Activated naive CD8-positive, alpha-beta T cell treated with anti-CD3 and anti-CD28 coated beads, Interleukin-2, amount 50 U/mL, for 24 hours (primary cell): ENCODE results near the gene EMP1.

ENCODE experiments used
- ATAC-seq: fragments of 150-1000 bp; cut with Tn5 transposase; one replicate; pipeline ENCODE4 v1.10.0; 2021
- DNase-seq: peaks from one replicate; pipeline ENCODE4 v3.0.0; 2021
- H3K27ac Mint-ChIP-seq: one replicate; pipeline ENCODE4 v1.8.0; 2021; ENCODE audit warnings: mild to moderate bottlenecking, mixed read lengths
- H3K27me3 Mint-ChIP-seq: one replicate; pipeline ENCODE4 v1.8.0; 2021; ENCODE audit warnings: mixed read lengths
- H3K36me3 Mint-ChIP-seq: one replicate; pipeline ENCODE4 v1.8.0; 2021; ENCODE audit warnings: low read depth, mixed read lengths
- H3K4me1 Mint-ChIP-seq: one replicate; pipeline ENCODE4 v1.8.0; 2021; ENCODE audit warnings: mixed read lengths
- H3K4me3 Mint-ChIP-seq: one replicate; pipeline ENCODE4 v1.8.0; 2021; ENCODE audit warnings: mild to moderate bottlenecking, moderate library complexity, mixed read lengths
- H3K9me3 Mint-ChIP-seq: one replicate; pipeline ENCODE4 v1.8.0; 2021; ENCODE audit warnings: mixed read lengths

EMP1 gene

DNA sequence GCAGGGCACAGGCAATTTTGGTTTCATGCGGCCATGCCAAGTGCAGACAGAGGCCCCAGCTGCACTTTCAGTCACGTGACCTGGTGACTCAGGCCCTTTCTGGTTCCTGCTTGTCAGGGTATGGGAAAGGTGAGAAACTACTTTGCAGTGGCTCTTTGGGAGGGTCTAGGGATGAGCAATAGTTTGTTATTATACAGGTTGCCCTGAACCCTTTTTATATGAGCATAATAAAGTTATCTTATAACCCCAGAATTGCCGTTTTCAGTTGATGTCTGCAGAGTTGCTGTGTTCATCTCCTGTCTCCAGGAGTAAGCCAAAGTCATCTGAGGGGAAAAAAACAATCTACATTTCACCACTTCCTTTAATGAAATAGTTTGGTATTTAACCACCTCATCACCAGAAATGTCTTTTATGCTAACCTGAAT is 30.9 kb upstream of the EMP1 start:
- peak; percentile 97 for ATAC-seq
- peaks cover 5% of the 10 kb centered on the region for H3K9me3 Mint-ChIP-seq
- H3K27ac Mint-ChIP-seq, result peak overlapping the region; percentile 41
- no peaks in the 10 kb centered on the region for H3K36me3 Mint-ChIP-seq
- no peak overlapping the region for H3K4me3 Mint-ChIP-seq
- peaks cover 27% of the 10 kb centered on the region for H3K4me1 Mint-ChIP-seq
- H3K27me3 Mint-ChIP-seq, result peaks cover 6% of the 10 kb centered on the region
- peak; percentile 82 for DNase-seq

DNA sequence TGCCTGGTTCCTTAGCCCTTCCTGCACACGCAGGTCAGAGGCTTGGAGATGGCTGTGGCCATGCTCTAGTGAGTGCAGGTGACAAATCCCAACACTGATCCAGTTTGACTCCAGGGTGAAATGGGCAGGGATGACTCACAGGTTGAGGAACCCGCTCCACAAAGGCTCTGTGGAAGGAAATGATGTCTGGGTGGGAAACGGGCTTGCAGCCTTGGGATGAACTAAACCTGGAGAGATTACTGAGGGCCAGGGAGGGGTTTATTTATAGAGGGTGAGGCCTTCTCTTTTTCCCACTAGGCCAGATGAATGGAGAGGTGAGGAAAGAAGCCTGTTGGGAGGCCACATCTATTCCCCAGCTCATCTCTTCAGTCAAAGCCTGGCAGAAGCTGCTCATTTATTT is 29.3 kb upstream of the EMP1 start:
- Mint-ChIP-seq H3K36me3 (no peaks in the 10 kb centered on the region), H3K27me3 (peaks cover 8% of the 10 kb centered on the region), H3K9me3 (peaks cover 5% of the 10 kb centered on the region), H3K4me3 (no peak overlapping the region), H3K27ac (no peak overlapping the region), H3K4me1 (peaks cover 29% of the 10 kb centered on the region)
- ATAC-seq (no peak), DNase-seq (no peak)

DNA sequence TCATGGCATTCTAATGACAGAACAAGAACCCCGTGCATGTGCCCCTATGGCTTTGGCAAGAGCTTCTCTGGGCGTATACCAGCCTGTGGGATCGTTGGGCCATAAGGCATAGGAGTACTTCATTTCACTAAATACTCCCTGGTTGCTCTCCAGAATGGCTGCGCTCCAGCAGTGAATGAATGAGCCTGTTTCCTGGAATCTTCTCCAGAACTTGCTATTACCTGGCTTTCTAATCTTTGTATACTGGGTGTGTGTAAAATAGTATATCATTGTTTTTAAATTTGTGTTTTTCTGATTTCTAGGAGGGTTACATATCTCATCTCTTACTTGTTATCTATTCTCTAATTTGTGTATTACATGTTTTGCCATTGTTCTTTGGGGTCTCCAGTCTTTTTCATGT is 28.6 kb upstream of the EMP1 start:
- Mint-ChIP-seq H3K27ac (no peak overlapping the region), H3K4me1 (peaks cover 35% of the 10 kb centered on the region), H3K9me3 (peaks cover 5% of the 10 kb centered on the region), H3K36me3 (no peaks in the 10 kb centered on the region), H3K4me3 (no peak overlapping the region), H3K27me3 (peaks cover 12% of the 10 kb centered on the region)
- no peak for DNase-seq
- ATAC-seq, result no peak

DNA sequence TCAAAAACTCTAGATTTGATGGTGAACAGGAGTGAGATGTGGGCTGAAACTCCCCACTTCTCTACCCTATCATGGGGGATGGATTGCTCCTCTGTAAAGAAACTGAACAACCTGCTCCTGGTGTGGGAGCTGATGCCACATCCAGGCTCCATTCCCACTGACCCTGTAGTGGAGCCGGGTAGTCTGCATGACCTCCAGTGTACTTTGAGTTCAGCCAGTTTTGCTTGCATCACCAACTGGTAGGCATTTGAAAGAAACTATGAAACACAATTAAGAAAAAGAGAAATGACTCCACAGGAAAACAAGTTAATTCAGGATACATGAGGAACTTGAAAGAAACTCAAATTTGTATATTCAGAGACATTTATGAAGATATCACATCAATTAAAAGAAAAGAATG is 27.3 kb upstream of the EMP1 start:
- ATAC-seq (no peak), DNase-seq (no peak)
- Mint-ChIP-seq H3K9me3 (peaks cover 5% of the 10 kb centered on the region), H3K36me3 (no peaks in the 10 kb centered on the region), H3K27ac (no peak overlapping the region), H3K4me3 (no peak overlapping the region), H3K27me3 (peaks cover 12% of the 10 kb centered on the region), H3K4me1 (peaks cover 49% of the 10 kb centered on the region)

DNA sequence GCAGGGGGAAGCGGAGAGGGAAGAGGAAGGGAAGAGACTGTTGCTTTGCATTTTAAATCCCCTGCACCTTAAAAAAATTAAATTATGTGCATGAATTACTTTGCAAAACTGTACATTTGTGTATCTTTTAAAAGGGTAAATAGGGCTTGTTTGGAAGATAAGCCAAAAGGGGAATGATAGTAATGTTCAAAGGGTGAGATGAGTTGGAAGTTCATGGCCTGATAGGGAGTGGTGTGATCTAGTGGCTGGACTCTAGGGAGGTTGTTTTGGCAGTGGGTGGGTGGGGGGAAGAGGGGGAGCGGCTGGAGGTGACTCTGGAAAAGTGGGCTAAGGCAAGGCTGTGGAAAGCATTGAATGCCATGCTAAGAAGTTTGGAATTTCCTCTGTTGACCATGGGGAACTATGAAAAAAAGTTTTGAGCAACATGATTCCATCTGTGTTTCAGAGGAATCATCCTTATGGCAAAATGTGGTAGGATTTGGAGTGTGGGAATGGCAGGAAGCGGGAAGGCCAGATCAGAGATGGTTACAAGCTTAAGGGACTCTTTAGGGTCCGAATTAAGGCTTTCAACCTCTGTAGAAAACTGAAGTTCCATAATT is 25.5 kb upstream of the EMP1 start:
- Mint-ChIP-seq H3K36me3 (no peaks in the 10 kb centered on the region), H3K4me1 (peaks cover 35% of the 10 kb centered on the region), H3K27ac (no peak overlapping the region), H3K4me3 (no peak overlapping the region), H3K9me3 (peaks cover 5% of the 10 kb centered on the region), H3K27me3 (peaks cover 12% of the 10 kb centered on the region)
- DNase-seq (no peak), ATAC-seq (no peak)

DNA sequence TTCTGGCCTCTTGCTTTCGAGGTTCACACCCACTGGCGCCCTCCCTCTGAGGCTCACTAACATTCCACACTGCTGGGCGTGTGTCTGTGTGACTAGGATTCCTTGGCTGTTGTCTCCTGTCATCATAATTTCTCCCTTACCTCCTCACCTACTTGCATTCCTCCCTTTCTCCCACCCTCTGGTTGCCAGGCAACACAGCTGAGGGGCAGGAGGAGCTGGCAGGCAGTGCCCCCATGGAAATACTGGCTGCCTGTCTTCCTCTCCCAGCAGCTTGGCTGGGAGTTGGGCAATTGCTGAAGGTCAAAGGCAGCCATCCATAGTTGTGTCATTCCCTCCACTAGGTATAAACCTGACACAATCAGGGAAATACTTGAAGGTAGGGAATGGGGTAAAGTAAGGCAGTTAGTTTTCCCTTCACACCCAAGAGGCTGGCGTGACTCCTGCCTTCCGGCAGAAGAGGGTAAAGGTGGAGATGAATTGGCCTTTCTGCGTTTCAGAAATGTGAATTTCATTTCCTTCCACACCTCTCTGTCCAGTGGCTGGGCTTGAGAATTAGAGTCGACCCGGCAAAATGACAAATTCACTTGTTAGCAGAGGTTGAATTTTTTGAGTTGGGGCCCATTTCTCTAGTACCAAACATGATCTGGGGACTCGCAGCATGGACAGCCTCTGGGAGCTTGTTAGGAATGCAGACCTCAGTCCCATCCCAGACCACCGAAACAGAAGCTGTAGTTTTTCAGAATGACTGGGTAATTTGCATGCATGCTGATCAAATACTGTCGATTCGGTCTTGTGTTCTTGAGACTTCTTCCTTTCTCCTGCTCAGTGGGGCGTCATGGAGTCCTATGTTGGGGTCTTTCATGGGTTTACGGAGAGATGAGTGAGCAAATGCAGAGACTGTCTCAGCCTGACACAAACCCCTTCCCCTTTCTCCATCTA is 24.3 kb upstream of the EMP1 start:
- Mint-ChIP-seq H3K4me1 (peaks cover 26% of the 10 kb centered on the region), H3K4me3 (no peak overlapping the region), H3K36me3 (no peaks in the 10 kb centered on the region), H3K9me3 (peaks cover 5% of the 10 kb centered on the region), H3K27ac (no peak overlapping the region), H3K27me3 (peaks cover 12% of the 10 kb centered on the region)
- ATAC-seq (no peak), DNase-seq (no peak)

DNA sequence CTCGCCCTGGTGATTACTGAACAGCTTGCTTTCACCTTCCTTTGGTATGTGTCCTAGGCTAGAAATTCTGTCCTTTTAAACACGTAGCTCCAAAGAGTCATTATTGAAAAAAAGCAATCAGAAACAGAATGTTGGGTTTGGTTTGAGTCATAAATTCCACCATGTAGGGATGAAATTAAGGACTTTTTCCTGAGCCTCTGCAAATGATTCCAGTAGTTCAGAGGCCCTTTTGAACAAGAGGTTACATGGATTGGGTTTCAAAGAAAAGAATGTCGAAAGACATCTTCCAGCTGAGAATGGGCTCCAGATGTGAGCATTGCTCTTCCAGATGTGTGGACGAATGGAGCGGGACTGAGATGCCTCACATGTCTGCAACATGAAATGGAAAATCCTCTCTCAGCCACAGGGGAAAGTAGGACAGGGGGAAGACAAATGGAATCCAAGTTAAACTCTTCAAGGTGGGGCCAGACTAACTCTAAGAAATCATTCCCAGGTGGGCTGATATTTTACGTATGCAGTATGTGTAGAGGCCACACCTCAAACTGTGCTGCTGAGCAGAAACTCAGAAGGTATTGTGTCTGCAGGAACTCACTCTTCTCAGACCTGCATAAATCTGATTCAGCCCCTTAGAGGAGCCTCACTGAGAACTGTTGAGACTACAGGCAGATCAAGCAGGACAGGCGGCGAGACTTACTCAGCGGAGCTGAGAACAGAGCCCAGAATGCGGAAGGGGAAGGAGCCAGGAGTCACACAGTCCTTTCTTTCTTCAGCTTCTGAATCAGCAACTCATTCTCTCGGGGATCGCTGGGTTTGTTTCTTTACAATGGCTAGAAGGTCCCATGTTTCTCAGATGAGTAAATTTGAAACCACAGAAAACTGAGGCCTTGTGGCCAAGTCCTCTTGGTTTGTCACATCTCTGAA is 23.3 kb upstream of the EMP1 start:
- peak; percentile 37 for DNase-seq
- Mint-ChIP-seq H3K27ac (no peak overlapping the region), H3K27me3 (peaks cover 12% of the 10 kb centered on the region), H3K36me3 (no peaks in the 10 kb centered on the region), H3K4me1 (peaks cover 32% of the 10 kb centered on the region), H3K4me3 (no peak overlapping the region), H3K9me3 (no peaks in the 10 kb centered on the region)
- peak; percentile 91 for ATAC-seq

DNA sequence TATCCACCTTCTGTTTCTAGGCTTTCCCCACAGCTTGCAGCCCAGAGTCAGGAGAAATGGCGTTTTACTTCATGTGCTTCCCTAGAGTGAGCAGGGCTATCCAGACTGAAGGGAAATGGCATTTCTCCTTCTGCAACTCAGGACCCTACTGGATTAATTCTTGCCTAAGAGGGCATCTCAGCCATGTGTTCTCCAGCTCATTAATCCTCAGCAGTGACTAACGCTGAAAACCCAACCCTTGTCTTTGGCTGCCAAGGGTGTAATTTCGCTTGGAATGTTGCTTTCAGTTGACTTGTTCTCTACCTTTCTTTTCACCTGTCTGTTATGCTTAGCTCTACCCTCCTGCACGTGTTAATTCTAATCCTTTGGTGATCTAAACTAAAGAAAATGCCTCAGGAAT is 21.0 kb upstream of the EMP1 start:
- Mint-ChIP-seq H3K36me3 (no peaks in the 10 kb centered on the region), H3K27me3 (peaks cover 10% of the 10 kb centered on the region), H3K4me1 (peaks cover 50% of the 10 kb centered on the region), H3K27ac (no peak overlapping the region), H3K9me3 (no peaks in the 10 kb centered on the region), H3K4me3 (no peak overlapping the region)
- no peak for ATAC-seq
- no peak for DNase-seq

DNA sequence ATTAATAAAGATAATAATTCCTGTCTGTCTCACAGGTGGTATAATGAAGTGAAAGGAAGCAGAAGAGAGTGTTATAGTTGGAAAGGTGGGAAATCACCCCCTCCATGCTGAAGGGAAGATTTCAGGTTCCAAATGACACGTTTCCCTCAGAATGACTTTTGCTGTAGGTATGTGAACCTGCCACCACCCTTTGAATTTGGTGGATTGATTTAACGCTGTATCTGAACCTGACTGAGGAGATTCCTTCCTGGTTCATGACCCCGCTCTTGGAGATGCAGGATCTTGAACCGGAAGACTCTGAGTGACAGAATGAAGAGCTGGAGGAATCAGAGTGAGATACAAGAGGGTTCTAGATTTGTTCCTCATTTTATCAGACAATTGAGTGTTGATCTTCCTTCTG is 20.3 kb upstream of the EMP1 start:
- ATAC-seq (no peak), DNase-seq (no peak)
- H3K27ac Mint-ChIP-seq, result no peak overlapping the region
- H3K4me1 Mint-ChIP-seq, result peaks cover 50% of the 10 kb centered on the region
- H3K9me3 Mint-ChIP-seq, result no peaks in the 10 kb centered on the region
- H3K27me3 Mint-ChIP-seq, result peaks cover 10% of the 10 kb centered on the region
- no peaks in the 10 kb centered on the region for H3K36me3 Mint-ChIP-seq
- no peak overlapping the region for H3K4me3 Mint-ChIP-seq

DNA sequence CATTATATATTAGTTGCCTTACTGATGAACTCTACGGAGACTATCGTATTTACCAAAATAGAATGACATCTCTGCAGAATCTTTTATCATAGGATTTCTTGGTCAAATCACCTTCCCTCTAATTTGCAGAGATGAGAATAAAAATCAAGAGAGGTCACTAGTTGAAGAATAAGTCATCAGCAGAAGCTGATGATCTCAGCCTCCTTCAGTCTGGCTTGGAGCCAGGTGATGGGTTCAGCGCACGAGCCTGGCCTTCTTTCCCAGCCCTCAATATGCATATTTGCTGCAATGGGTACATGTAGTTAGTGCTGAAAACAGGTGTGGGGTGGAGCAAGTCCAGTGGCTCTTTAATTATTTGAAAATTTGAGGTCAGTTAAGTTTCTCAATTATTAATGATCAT is 19.2 kb upstream of the EMP1 start:
- Mint-ChIP-seq H3K4me1 (peaks cover 46% of the 10 kb centered on the region), H3K27ac (no peak overlapping the region), H3K36me3 (no peaks in the 10 kb centered on the region), H3K9me3 (no peaks in the 10 kb centered on the region), H3K27me3 (peaks cover 14% of the 10 kb centered on the region), H3K4me3 (no peak overlapping the region)
- DNase-seq (no peak), ATAC-seq (no peak)

DNA sequence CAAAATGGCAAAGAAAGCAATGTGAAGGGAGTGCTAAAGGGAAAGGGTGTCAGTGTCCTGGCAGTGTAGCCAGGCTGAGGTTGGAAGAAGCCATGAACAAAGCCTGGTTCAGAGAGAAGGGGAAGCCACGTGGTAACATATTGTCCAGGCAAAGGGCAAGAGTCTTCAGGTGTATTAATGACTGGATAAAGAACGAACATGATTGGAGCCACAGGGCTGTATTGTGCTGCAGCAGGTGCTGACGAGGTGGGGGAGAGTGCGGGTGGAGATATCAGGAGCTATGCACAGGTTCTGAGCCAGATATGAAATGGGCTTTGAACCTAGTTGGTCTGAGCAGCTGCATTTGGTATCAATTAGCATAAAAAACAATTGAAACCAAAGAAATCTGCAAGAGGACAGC is 18.6 kb upstream of the EMP1 start:
- Mint-ChIP-seq H3K9me3 (no peaks in the 10 kb centered on the region), H3K27me3 (peaks cover 10% of the 10 kb centered on the region), H3K4me1 (peaks cover 41% of the 10 kb centered on the region), H3K36me3 (no peaks in the 10 kb centered on the region), H3K4me3 (no peak overlapping the region), H3K27ac (no peak overlapping the region)
- no peak for DNase-seq
- no peak for ATAC-seq

DNA sequence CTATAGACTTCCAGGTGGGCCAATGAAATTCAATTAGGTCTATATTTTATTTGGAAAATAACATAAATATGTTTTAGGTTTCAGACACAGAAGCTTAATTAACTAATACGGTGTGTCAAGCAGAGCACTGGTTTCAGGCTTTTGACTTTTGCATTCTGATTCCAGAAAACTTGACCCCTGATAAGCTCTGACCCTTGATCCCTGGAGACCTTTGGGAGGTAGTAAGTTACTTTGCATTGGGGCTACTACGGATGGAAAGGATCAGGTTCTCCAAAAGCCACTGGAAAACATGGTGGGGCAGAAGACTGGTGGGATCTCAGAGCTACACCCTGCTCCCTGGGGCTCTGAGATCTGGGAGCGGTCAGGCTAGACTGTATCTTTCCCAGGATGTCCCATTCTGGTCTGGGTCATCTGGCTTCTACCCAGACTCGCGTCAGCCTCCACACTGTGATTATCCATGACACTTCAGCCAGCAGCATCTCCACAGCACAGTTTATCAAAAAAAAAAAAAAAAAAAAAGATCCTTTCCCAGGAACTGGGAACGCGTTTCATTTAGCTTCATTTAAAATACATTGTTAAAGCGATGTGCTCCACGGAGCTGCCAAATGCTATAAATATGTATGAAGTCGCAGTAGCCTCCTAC is 17.8 kb upstream of the EMP1 start:
- Mint-ChIP-seq H3K9me3 (no peaks in the 10 kb centered on the region), H3K36me3 (no peaks in the 10 kb centered on the region), H3K27ac (no peak overlapping the region), H3K4me1 (peaks cover 33% of the 10 kb centered on the region), H3K27me3 (peaks cover 10% of the 10 kb centered on the region), H3K4me3 (peak overlapping the region; percentile 69)
- DNase-seq, result no peak
- no peak for ATAC-seq

DNA sequence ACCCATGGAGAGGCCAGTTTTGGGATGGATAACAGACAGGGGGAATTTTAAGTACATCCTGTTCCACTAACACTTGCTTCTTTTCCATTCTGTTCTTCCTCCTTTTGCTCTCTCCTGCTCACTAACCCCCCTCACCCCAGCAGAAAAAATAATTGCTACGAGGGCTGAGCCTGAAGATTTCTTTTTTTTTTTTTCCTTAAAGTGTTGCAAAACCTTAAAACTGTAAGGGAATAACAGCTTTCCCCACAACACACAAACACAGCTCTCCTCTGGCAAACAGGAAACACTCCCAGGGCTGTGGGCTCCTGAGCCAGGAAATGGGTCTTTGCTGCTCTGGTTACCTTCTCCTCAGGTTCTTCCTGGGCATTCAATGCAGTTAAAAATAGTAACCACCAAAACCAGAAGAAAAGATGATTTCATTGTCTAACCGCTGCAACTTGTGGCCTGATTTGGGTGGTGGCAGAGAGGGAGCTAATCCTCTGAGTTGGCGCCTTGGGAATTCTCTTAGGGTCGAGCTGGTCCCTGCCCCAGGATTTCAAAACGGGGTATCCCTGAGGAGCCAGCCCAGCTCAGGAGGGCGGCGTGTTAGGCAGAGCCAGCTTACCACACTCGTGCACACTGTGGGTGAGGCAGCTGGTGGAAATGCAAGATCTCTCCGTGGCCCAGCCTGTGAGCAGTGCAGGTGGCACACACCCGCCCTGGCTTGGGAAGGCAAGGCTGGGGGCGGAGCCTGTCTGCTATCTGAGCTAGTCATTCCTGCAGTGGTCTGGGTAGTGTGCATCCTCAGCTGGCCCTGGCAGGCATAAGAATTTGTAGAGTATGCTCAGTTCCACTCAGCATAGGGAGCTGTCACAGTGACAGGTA is 17.1 kb upstream of the EMP1 start:
- ATAC-seq (peak; percentile 96), DNase-seq (peak; percentile 71)
- H3K36me3 Mint-ChIP-seq, result no peaks in the 10 kb centered on the region
- H3K4me3 Mint-ChIP-seq, result peak overlapping the region; percentile 69
- no peaks in the 10 kb centered on the region for H3K9me3 Mint-ChIP-seq
- peaks cover 26% of the 10 kb centered on the region for H3K4me1 Mint-ChIP-seq
- H3K27ac Mint-ChIP-seq, result peak overlapping the region; percentile 61
- peaks cover 10% of the 10 kb centered on the region for H3K27me3 Mint-ChIP-seq
